Endothelial cell of umbilical vein (primary cell): Measurements from ENCODE around the gene DMXL1. TPM values are rescaled to one million over a fixed set of nuclear protein-coding genes. Genes with fewer than 3 reads are reported as not detected.

ENCODE experiments used
- BruUV-seq: library from RNA; stranded (reverse); fragments of 400-500 nt; replicated peaks from 2 replicates; lab custom pipeline; 2021; lab: Mats Ljungman, UMichigan
- CTCF ChIA-PET: fragments of 300-600, 350-600 bp; sonication (Branson Sonifier 250); formaldehyde crosslinking; loops from one replicate; lab custom pipeline; 2021; ENCODE audit warnings: antibody characterized with exemption, inconsistent platforms; lab: Charles Lee
- POLR2A ChIA-PET: fragments of 300-600, 350-600 bp; sonication (Branson Sonifier 250); formaldehyde crosslinking; loops from one replicate; lab custom pipeline; 2021; ENCODE audit warnings: antibody characterized with exemption, inconsistent platforms; lab: Charles Lee
- DNase-seq: peaks from one replicate; pipeline ENCODE4 v3.0.0-alpha.2; 2011; ENCODE audit warnings: low read depth, low spot score
- FAIRE-seq: peaks from 2 replicates; lab custom pipeline; 2011; peaks lifted over from hg19 to GRCh38; lab: Jason Lieb, UNC
- H2AFZ ChIP-seq: 2 replicates; pipeline ENCODE4 v1.6.0; 2012; ENCODE audit warnings: low read depth, low read length, control low read depth, inconsistent platforms
- H3K27ac ChIP-seq: 2 replicates; pipeline ENCODE4 v1.5.1; 2011; ENCODE audit warnings: low read depth, mild to moderate bottlenecking, control low read depth, low read length, moderate library complexity; ENCODE audit not compliant: insufficient read depth
- H3K27me3 ChIP-seq, 2 experiments: 2 replicates each; pipeline versions ENCODE4 v1.6.0 to v1.6.1; 2011; ENCODE audit warnings: low read length in 2 of 2, mixed read lengths in 1 of 2; ENCODE audit not compliant: control insufficient read depth in 2 of 2, insufficient read depth in 2 of 2
- H3K36me3 ChIP-seq, 2 experiments: 2 replicates in 1 of 2; 3 replicates in 1 of 2; pipeline ENCODE4 v1.5.1; 2011; ENCODE audit warnings: low read length in 2 of 2, mild to moderate bottlenecking in 1 of 2, moderate library complexity in 1 of 2; ENCODE audit not compliant: control insufficient read depth in 2 of 2, insufficient read depth in 2 of 2; ENCODE audit errors: extremely low read depth in 1 of 2
- H3K4me1 ChIP-seq: 3 replicates; pipeline ENCODE4 v1.5.1; 2011; ENCODE audit warnings: mild to moderate bottlenecking, low read length; ENCODE audit not compliant: control insufficient read depth, insufficient read depth; ENCODE audit errors: extremely low read depth
- H3K4me2 ChIP-seq: 2 replicates; pipeline ENCODE4 v1.6.1; 2011; ENCODE audit warnings: low read length, control low read depth, mixed read lengths; ENCODE audit not compliant: insufficient read depth
- H3K4me3 ChIP-seq, 3 experiments: fragments of 200-600 bp in 1 of 3; sonication (generic), shearing (Covaris generic) in 1 of 3; replicated peaks in 1 of 3; 2 replicates each; pipeline ENCODE4 v1.5.1; 2011 to 2016; ENCODE audit warnings: control low read depth in 3 of 3, low read length in 3 of 3, mild to moderate bottlenecking in 2 of 3, inconsistent platforms in 1 of 3, low read depth in 1 of 3, moderate library complexity in 1 of 3; ENCODE audit not compliant: insufficient read depth in 1 of 3
- H3K79me2 ChIP-seq: 2 replicates; pipeline ENCODE4 v1.6.0; 2012; ENCODE audit warnings: low read length, inconsistent platforms; ENCODE audit not compliant: control insufficient read depth, insufficient read depth
- H3K9ac ChIP-seq: replicated peaks from 2 replicates; pipeline ENCODE3; 2011; ENCODE audit warnings: low read length, control low read depth; ENCODE audit not compliant: insufficient read depth; ENCODE audit errors: extremely low read depth
- H3K9me1 ChIP-seq: replicated peaks from 3 replicates; pipeline ENCODE4 v1.6.0; 2011; ENCODE audit warnings: mild to moderate bottlenecking, low read length; ENCODE audit not compliant: control insufficient read depth, insufficient read depth; ENCODE audit errors: extremely low read depth
- H3K9me3 ChIP-seq: replicated peaks from 2 replicates; pipeline ENCODE4 v1.5.1; 2012; ENCODE audit warnings: low read length, inconsistent platforms; ENCODE audit not compliant: control insufficient read depth, insufficient read depth
- H4K20me1 ChIP-seq: replicated peaks from 2 replicates; pipeline ENCODE3; 2011; ENCODE audit warnings: mild to moderate bottlenecking, low read length; ENCODE audit not compliant: control insufficient read depth, insufficient read depth; ENCODE audit errors: extremely low read depth
- FOS ChIP-seq: IDR thresholded peaks from 2 replicates; pipeline ENCODE4 v1.6.1; 2011; ENCODE audit warnings: mild to moderate bottlenecking, low read length, moderate library complexity, borderline replicate concordance; ENCODE audit not compliant: insufficient read depth
- GATA2 ChIP-seq: IDR thresholded peaks from 2 replicates; pipeline ENCODE4 v1.7.0; 2011; ENCODE audit warnings: low read depth, mild to moderate bottlenecking, moderate library complexity, mixed read lengths, low read length; ENCODE audit not compliant: insufficient read length, insufficient read depth
- JUN ChIP-seq: IDR thresholded peaks from 2 replicates; pipeline ENCODE4 v1.6.1; 2011; ENCODE audit warnings: borderline replicate concordance, low read depth; ENCODE audit not compliant: insufficient read length, insufficient read depth
- MYC ChIP-seq: IDR thresholded peaks from one replicate; pipeline ENCODE4 v1.6.1; 2011; ENCODE audit warnings: mild to moderate bottlenecking, low read depth, low read length
- POLR2A ChIP-seq: IDR thresholded peaks from 2 replicates; pipeline ENCODE4 v1.6.1; 2012; ENCODE audit warnings: low read depth, mild to moderate bottlenecking, control low read depth, low read length
- POLR2AphosphoS5 ChIP-seq: IDR thresholded peaks from 2 replicates; pipeline ENCODE4 v1.6.1; 2012; ENCODE audit warnings: low read depth, mild to moderate bottlenecking, control low read depth, low read length, moderate library complexity; ENCODE audit not compliant: insufficient read depth
- dilution Hi-C: fragments of 300-500 bp; cut with MboI; formaldehyde crosslinking; loops from one replicate; pipeline ENCODE4 v1.15.0; 2019; ENCODE audit warnings: low sequenced_read_pairs; ENCODE audit not compliant: extremely low pct_ligation_motif_present
- intact Hi-C: fragments of 100-400 bp; cut with micrococcal nuclease; formaldehyde crosslinking; loops from one replicate; pipeline ENCODE4 v1.10.0; 2022
- polyA plus RNA-seq, 4 experiments: library from polyadenylated mRNA; depleted of rRNA in 3 of 4; stranded (reverse) in 3 of 4; unstranded in 1 of 4; fragments of >200 nt; gene quantifications; 2 replicates each; pipeline versions ENCODE4 v1.2.1 to v1.2.3, GENCODE V29; 2011 to 2012; ENCODE audit warnings: missing spikeins in 1 of 4
- total RNA-seq: library from RNA; stranded (reverse); gene quantifications from 2 replicates; pipeline ENCODE4 v1.2.3, GENCODE V29; 2021
- TF ChIP-seq, protein P1 (sequence below): IDR thresholded peaks from 2 replicates; pipeline ENCODE4 v1.6.1; 2011; ENCODE audit not compliant: insufficient read depth, insufficient read length

Gene DMXL1
- total and polyA plus RNA-seq, 2 donors (not counting 3 experiments of a cell fraction or from before 2014, with no cell fraction given), result 5.4 to 24.7 TPM

DNA sequence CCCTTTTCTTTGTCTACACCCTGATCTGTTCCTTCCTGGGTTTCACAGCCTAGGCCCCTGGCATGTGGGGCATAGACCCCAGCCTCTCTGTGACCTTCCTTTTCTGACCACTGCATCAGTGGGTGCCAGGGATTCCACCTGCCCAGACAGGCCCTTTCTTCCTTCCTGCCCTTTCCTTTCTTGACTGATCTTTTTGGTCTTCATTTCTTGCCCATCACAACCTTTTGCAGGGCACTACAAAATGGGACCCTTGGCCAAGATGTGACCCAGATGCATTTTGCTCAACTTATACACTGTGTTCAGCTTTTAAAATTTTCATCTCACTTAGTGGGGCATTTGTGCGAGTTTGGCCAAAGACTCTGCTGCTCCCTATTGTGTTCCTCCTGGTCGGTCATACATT is 211.7 kb downstream of the DMXL1 start:
- Histone ChIP-seq H4K20me1 (no peaks in the 10 kb centered on the region), H3K27me3 (no peaks in the 10 kb centered on the region), H3K9ac (no peak overlapping the region), H3K4me3 (no peak overlapping the region), H3K4me1 (peaks cover 2% of the 10 kb centered on the region), H2AFZ (no peak overlapping the region), H3K9me1 (no peaks in the 10 kb centered on the region), H3K9me3 (no peaks in the 10 kb centered on the region), H3K4me2 (no peak overlapping the region), H3K79me2 (no peaks in the 10 kb centered on the region), H3K27ac (no peak overlapping the region), H3K36me3 (no peaks in the 10 kb centered on the region)
- no TSS peak for BruUV-seq
- FAIRE-seq (no peak), DNase-seq (no peak)
- ChIA-PET CTCF (no interaction called here), POLR2A (no interaction called here)
- TF ChIP-seq POLR2A, result no peak
- no peak for TF ChIP-seq MYC
- TF ChIP-seq POLR2AphosphoS5, result no peak
- TF ChIP-seq, protein P1, sequence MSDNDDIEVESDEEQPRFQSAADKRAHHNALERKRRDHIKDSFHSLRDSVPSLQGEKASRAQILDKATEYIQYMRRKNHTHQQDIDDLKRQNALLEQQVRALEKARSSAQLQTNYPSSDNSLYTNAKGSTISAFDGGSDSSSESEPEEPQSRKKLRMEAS, result no peak
- TF ChIP-seq JUN, result no peak
- dilution Hi-C loops (no loop called here), intact Hi-C loops (no loop called here)

DNA sequence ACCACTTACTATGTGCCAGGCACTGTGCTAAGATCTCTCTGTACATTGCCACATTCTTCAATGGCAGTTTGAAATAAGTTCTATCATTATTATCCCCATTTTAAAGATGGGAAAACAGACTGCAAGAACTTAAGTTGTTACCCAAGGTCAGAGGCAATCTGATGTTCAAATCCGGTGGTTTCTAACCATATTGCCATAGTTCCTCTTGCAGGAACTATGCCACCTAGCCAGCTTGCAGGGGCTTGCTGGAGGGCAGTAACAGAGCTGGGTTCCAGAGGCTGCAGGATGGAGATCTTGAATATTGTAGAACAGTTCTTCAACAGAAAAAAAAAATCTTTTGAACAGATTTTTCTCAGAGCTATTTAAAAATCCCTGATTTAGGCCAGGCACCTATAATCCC is 213.1 kb downstream of the DMXL1 start:
- no peak overlapping the region for H2AFZ ChIP-seq
- H3K27ac ChIP-seq, result no peak overlapping the region
- H3K4me2 ChIP-seq, result no peak overlapping the region
- no peak overlapping the region for H3K9ac ChIP-seq
- H3K36me3 ChIP-seq, result no peaks in the 10 kb centered on the region
- no peaks in the 10 kb centered on the region for H3K9me3 ChIP-seq
- FAIRE-seq (no peak), DNase-seq (no peak)
- intact Hi-C loops (no loop called here), dilution Hi-C loops (no loop called here)
- BruUV-seq, result no TSS peak
- no peaks in the 10 kb centered on the region for H3K27me3 ChIP-seq
- no peaks in the 10 kb centered on the region for H3K79me2 ChIP-seq
- peaks cover 8% of the 10 kb centered on the region for H3K4me1 ChIP-seq
- H3K9me1 ChIP-seq, result no peaks in the 10 kb centered on the region
- ChIA-PET POLR2A (no interaction called here), CTCF (interaction anchor here (0.7 to 1.3 kb wide), 2 partner anchors 16 to 213 kb away, joined by 3 read pairs; partner anchors contain the start of gene DMXL1)
- TF ChIP-seq, protein P1, result no peak
- TF ChIP-seq JUN (no peak), FOS (no peak), POLR2AphosphoS5 (no peak), GATA2 (no peak)
- H3K4me3 ChIP-seq, result no peak overlapping the region
- no peaks in the 10 kb centered on the region for H4K20me1 ChIP-seq
